ENCODE data around the gene MYG1.

The MYG1 gene

DNA sequence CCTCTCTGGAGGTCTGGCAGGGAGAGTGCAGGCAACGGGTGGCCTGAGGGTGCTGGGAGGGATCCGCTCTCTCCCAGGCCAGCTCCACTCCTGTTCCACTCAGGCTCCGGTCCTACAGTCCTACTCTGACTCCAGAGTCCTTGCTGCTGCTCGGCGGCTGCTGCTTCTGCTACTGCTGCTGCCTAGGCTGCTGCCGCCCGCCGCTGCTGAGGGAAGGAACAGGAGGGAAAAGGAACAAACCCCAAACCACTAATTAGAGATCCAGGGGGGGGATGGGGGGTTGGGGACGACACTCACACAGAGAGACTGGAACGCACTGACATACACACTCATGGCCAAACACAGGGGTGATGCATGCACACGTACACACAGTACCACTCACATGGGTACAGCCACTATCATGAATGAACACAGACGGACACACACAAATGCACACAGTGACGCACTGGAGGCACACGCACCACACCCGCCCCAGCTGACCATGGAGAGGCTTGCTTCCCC, 36.7 kb downstream of the MYG1 start, which contains the start of gene SP7:
Gene SP7 (minus strand): TSS at position 174 of the 501 bp plus-strand sequence. CDS start 708 bp downstream, outside the sequence.
- no peak within 1 kb of the TSS for H3K9ac ChIP-seq (ENCODE audit: low read depth in 1 of 2, low read length in 2 of 2)
- H3K36me3 ChIP-seq (ENCODE audit: control insufficient read depth in 2 of 2, insufficient read depth in 2 of 2, low read length in 2 of 2), result no peaks in the 10 kb centered on the region
- peaks cover 18 to 26% of the 10 kb centered on the region in 2 donors for H3K27me3 ChIP-seq (ENCODE audit: control insufficient read depth in 2 of 2, insufficient read depth in 2 of 2, low read length in 2 of 2)
- H3K4me3 ChIP-seq (ENCODE audit: low read length in 2 of 2), result no peak within 1 kb of the TSS
- no peaks in the 10 kb centered on the region for H3K9me3 ChIP-seq (ENCODE audit: control insufficient read depth in 2 of 2, low read length in 2 of 2)
- H3K4me1 ChIP-seq (ENCODE audit: control insufficient read depth in 2 of 2, insufficient read depth in 2 of 2, low read length in 2 of 2), result no peaks in the 10 kb centered on the region
- no peak within 1 kb of the TSS for H3K27ac ChIP-seq (ENCODE audit: low read depth in 2 of 2, low read length in 2 of 2)

DNA sequence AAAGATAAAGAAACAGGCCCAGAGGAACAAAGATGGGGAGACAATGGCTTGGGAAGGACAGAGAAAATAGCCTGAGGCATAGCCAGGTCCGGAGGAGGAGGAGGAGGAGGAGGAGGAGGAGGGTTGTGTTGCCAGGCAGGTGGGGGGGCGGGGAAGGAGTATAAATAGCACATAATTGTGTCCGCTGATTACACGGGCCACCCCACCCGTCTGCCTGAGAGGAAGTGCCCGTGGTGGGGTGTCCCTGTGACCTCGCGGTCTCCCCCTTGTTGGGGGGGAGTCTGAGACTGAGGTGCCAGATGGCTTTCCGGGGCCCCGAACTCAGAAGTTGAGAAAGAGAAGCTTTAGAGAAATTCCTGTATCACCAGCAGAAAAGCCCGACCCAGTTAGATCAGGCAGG, 38.5 kb downstream of the MYG1 start:
- H3K36me3 ChIP-seq (ENCODE audit: control insufficient read depth in 2 of 2, insufficient read depth in 2 of 2, low read length in 2 of 2), result no peaks in the 10 kb centered on the region

DNA sequence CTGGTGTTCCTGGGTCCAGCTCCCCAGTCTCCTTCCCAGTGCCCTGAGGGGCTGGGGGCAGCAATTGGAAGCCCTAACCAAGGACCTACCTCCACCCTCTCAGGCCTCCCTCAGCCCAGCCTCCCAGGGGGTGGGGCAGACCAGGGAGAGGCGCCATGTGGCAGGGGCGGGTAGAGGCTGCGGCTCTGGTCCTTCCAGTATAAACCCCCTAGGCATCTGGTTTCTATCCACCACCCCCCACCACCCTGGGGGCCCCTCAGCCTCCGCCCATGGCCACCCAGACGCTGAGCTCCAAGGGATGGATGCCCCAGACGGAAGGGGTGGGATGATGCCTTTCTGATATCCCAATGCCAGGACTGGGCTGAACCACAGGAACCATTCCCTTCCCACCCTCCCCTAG, 39.4 kb downstream of the MYG1 start:
- H3K27me3 ChIP-seq (ENCODE audit: control insufficient read depth in 2 of 2, insufficient read depth in 2 of 2, low read length in 2 of 2), result peaks cover 12 to 24% of the 10 kb centered on the region in 2 donors
- no peaks in the 10 kb centered on the region for H3K9me3 ChIP-seq (ENCODE audit: control insufficient read depth in 2 of 2, low read length in 2 of 2)
- no peak overlapping the region for H3K9ac ChIP-seq (ENCODE audit: low read depth in 1 of 2, low read length in 2 of 2)
- H3K36me3 ChIP-seq (ENCODE audit: control insufficient read depth in 2 of 2, insufficient read depth in 2 of 2, low read length in 2 of 2), result no peaks in the 10 kb centered on the region
- no peak overlapping the region for H3K27ac ChIP-seq (ENCODE audit: low read depth in 2 of 2, low read length in 2 of 2)
- no peaks in the 10 kb centered on the region for H3K4me1 ChIP-seq (ENCODE audit: control insufficient read depth in 2 of 2, insufficient read depth in 2 of 2, low read length in 2 of 2)
- no peak overlapping the region for H3K4me3 ChIP-seq (ENCODE audit: low read length in 2 of 2)

More for the DNA sequence above, 38.5 kb downstream of the MYG1 start:
- Histone ChIP-seq H3K9me3 (ENCODE audit: control insufficient read depth in 2 of 2, low read length in 2 of 2) (no peaks in the 10 kb centered on the region), H3K4me1 (ENCODE audit: control insufficient read depth in 2 of 2, insufficient read depth in 2 of 2, low read length in 2 of 2) (no peaks in the 10 kb centered on the region), H3K4me3 (ENCODE audit: low read length in 2 of 2) (no peak overlapping the region), H3K27ac (ENCODE audit: low read depth in 2 of 2, low read length in 2 of 2) (no peak overlapping the region), H3K9ac (ENCODE audit: low read depth in 1 of 2, low read length in 2 of 2) (no peak overlapping the region), H3K27me3 (ENCODE audit: control insufficient read depth in 2 of 2, insufficient read depth in 2 of 2, low read length in 2 of 2) (peaks cover 12 to 26% of the 10 kb centered on the region in 2 donors)

DNA sequence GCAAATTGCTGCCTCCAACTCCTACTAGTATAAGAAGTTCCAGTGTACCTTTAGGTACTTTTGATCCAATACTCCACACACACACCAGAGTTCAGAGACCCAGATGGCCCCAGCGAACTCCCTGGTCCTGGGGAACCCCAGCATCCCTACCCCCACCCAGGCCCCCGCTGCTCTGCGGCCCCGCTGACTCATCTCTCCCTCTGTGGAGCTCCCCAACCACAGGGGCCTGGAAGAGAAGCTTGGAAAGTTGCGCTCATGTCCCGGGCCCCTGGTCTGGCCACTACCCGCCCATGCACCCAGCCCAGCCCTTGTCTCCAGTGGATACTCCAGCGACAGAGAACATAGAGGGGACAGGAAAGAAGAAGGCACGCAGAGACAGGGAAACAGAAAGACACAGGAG, 40.9 kb downstream of the MYG1 start:
- Histone ChIP-seq H3K9ac (ENCODE audit: low read depth in 1 of 2, low read length in 2 of 2) (no peak overlapping the region), H3K36me3 (ENCODE audit: control insufficient read depth in 2 of 2, insufficient read depth in 2 of 2, low read length in 2 of 2) (no peaks in the 10 kb centered on the region), H3K9me3 (ENCODE audit: control insufficient read depth in 2 of 2, low read length in 2 of 2) (no peaks in the 10 kb centered on the region), H3K4me1 (ENCODE audit: control insufficient read depth in 2 of 2, insufficient read depth in 2 of 2, low read length in 2 of 2) (peaks cover 4 to 6% of the 10 kb centered on the region in 2 donors), H3K4me3 (ENCODE audit: low read length in 2 of 2) (no peak overlapping the region), H3K27me3 (ENCODE audit: control insufficient read depth in 2 of 2, insufficient read depth in 2 of 2, low read length in 2 of 2) (peaks cover 9 to 24% of the 10 kb centered on the region in 2 donors), H3K27ac (ENCODE audit: low read depth in 2 of 2, low read length in 2 of 2) (no peak overlapping the region)

DNA sequence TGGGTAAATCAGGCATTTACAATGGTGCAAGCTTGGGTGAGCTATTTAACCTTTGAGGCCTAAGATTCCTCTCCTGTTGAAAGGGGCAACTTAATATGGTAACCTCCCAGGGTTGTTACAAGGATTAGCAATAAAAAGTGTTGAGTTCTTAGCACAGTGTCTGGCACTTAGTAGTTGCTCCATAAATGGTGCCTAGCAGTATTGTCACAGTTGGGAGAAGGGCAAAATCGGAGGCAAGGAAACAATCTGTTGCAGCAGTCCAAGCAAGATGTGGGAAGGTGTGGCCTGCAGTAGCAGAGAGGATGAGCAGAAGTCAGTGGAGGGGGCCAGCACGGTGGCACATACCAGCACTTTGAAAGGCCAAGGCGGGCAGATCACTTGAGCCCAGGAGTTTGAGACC, 44.0 kb downstream of the MYG1 start:
- Histone ChIP-seq H3K27ac (ENCODE audit: low read depth in 2 of 2, low read length in 2 of 2) (no peak overlapping the region), H3K9me3 (ENCODE audit: control insufficient read depth in 2 of 2, low read length in 2 of 2) (no peaks in the 10 kb centered on the region), H3K9ac (ENCODE audit: low read depth in 1 of 2, low read length in 2 of 2) (no peak overlapping the region), H3K36me3 (ENCODE audit: control insufficient read depth in 2 of 2, insufficient read depth in 2 of 2, low read length in 2 of 2) (no peaks in the 10 kb centered on the region), H3K27me3 (ENCODE audit: control insufficient read depth in 2 of 2, insufficient read depth in 2 of 2, low read length in 2 of 2) (peaks cover 0 to 3% of the 10 kb centered on the region in 2 donors), H3K4me3 (ENCODE audit: low read length in 2 of 2) (no peak overlapping the region), H3K4me1 (ENCODE audit: control insufficient read depth in 2 of 2, insufficient read depth in 2 of 2, low read length in 2 of 2) (peaks cover 6 to 8% of the 10 kb centered on the region in 2 donors)

DNA sequence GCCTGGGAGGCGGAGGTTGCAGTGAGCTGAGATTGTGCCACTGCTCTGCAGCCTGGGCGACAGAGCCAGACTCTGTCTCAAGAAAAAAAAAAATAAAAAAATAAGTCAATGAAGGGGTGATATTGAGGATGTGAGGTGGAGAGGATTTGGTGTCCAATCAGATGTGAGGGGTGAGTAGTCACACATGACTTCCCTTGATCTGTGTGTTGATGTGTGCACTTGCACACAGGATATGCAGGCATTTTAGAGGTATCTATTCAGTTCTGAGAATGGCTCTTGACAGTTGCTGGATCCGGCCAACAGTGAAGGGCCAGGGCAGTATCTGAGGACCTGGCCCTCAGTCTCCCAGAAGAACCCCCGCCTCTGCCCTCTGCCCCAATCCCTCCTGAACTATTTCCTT, 44.5 kb downstream of the MYG1 start:
- Histone ChIP-seq H3K9ac (ENCODE audit: low read depth in 1 of 2, low read length in 2 of 2) (no peak overlapping the region), H3K9me3 (ENCODE audit: control insufficient read depth in 2 of 2, low read length in 2 of 2) (no peaks in the 10 kb centered on the region)

DNA sequence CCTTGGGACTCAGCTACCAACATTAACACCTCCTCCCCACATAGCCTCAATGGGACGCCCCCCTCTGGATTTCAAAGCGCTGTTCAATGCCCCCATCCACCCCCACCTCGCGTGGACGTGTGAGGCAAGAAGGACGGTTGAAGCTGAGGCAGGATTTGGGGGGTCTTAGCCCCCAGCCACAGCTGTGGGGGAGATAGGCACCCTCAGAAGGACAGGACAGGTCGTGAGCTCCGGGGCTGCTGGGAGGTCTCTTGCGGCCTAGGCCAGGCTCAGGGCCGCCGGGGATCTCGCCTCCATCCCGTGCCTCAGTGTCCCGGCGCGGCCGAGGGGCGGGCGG, 45.0 kb downstream of the MYG1 start:
- peak overlapping the region; percentile 42 to 56 for H3K4me3 ChIP-seq (ENCODE audit: low read length in 2 of 2)
- no peak overlapping the region for H3K27ac ChIP-seq (ENCODE audit: low read depth in 2 of 2, low read length in 2 of 2)
- no peaks in the 10 kb centered on the region for H3K36me3 ChIP-seq (ENCODE audit: control insufficient read depth in 2 of 2, insufficient read depth in 2 of 2, low read length in 2 of 2)
- H3K9ac ChIP-seq (ENCODE audit: low read depth in 1 of 2, low read length in 2 of 2), result peak overlapping the region in 1 of 2 donors; percentile 47
- H3K4me1 ChIP-seq (ENCODE audit: control insufficient read depth in 2 of 2, insufficient read depth in 2 of 2, low read length in 2 of 2), result peaks cover 6 to 8% of the 10 kb centered on the region in 2 donors
- no peaks in the 10 kb centered on the region for H3K9me3 ChIP-seq (ENCODE audit: control insufficient read depth in 2 of 2, low read length in 2 of 2)
- H3K27me3 ChIP-seq (ENCODE audit: control insufficient read depth in 2 of 2, insufficient read depth in 2 of 2, low read length in 2 of 2), result no peaks in the 10 kb centered on the region

More for the DNA sequence above, 44.5 kb downstream of the MYG1 start:
- H3K27ac ChIP-seq (ENCODE audit: low read depth in 2 of 2, low read length in 2 of 2), result no peak overlapping the region
- H3K36me3 ChIP-seq (ENCODE audit: control insufficient read depth in 2 of 2, insufficient read depth in 2 of 2, low read length in 2 of 2), result no peaks in the 10 kb centered on the region
- H3K4me3 ChIP-seq (ENCODE audit: low read length in 2 of 2), result no peak overlapping the region
- H3K4me1 ChIP-seq (ENCODE audit: control insufficient read depth in 2 of 2, insufficient read depth in 2 of 2, low read length in 2 of 2), result peaks cover 6 to 8% of the 10 kb centered on the region in 2 donors
- no peaks in the 10 kb centered on the region for H3K27me3 ChIP-seq (ENCODE audit: control insufficient read depth in 2 of 2, insufficient read depth in 2 of 2, low read length in 2 of 2)

DNA sequence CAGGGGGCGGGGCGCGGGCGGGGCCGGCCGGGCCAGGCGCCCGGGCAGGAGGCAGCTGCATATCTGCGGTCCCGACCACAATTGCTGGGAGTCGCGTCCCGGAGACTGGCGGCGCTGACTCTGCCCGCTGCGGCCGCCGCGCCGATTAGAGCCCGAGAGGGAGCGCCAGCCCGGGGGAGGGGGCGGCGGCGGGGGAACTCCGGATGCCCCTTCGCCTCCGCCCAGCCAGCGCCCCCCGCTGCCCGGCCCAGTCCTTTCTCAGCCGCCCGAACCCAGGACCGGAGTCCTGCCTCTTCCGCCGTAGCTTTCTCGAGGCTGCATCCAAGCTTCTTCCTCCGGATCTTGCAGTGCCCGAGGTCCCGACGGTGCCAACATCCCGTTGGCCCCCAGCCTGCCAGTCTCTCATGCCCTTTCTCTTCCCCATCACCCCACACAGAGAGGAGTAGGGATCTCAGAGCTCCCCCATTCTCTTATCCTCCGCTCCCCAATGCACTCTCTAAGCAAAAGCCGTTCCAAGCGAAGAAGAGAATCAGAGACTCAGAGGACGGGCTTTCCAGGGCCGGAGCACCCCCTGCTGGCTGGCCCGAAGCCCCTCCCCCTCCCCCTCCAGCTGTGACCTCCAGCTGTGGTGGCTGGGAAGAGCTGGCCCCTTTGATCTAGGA, 45.5 kb downstream of the MYG1 start:
- Histone ChIP-seq H3K4me1 (ENCODE audit: control insufficient read depth in 2 of 2, insufficient read depth in 2 of 2, low read length in 2 of 2) (peaks cover 6 to 8% of the 10 kb centered on the region in 2 donors), H3K36me3 (ENCODE audit: control insufficient read depth in 2 of 2, insufficient read depth in 2 of 2, low read length in 2 of 2) (no peaks in the 10 kb centered on the region), H3K27ac (ENCODE audit: low read depth in 2 of 2, low read length in 2 of 2) (peak overlapping the region; percentile 45 to 52), H3K27me3 (ENCODE audit: control insufficient read depth in 2 of 2, insufficient read depth in 2 of 2, low read length in 2 of 2) (no peaks in the 10 kb centered on the region), H3K4me3 (ENCODE audit: low read length in 2 of 2) (peak overlapping the region; percentile 59 to 78), H3K9me3 (ENCODE audit: control insufficient read depth in 2 of 2, low read length in 2 of 2) (no peaks in the 10 kb centered on the region), H3K9ac (ENCODE audit: low read depth in 1 of 2, low read length in 2 of 2) (peak overlapping the region; percentile 57 to 61)

DNA sequence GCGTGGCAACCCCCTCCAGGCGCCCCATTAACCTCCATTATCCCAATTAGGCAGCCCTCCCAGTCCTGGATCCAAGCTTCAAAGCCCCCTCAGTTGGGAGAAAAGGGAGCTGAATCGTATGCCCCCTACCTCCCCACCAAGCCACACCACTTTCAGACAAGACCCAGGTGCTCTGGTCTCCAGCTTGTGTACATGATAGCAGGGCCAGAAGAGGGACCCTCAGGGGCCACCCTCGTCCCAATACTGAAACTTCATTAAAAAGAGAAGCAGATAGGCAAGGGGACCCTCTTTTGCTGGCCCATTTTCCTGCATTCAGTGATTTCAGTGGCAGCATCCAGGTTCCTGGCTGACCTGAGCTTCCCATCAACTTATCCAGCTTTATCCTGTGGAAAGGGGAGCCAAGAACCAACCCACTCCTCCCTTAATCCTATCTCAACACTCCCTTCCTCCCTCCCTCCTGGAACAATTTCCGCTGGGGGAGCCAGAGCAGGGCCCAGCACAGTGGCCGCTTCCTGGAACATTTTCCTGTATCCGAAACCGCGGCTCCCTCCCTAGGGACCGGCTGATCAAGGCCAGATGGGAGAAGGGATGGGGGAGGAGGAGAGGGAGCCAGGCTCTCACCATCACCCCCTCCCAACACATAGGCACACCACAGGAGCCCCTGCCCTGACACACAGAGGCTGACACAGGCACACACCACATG, 46.1 kb downstream of the MYG1 start:
- H3K4me3 ChIP-seq (ENCODE audit: low read length in 2 of 2), result peak overlapping the region in 1 of 2 donors; percentile 78
- H3K36me3 ChIP-seq (ENCODE audit: control insufficient read depth in 2 of 2, insufficient read depth in 2 of 2, low read length in 2 of 2), result no peaks in the 10 kb centered on the region
- peaks cover 6 to 8% of the 10 kb centered on the region in 2 donors for H3K4me1 ChIP-seq (ENCODE audit: control insufficient read depth in 2 of 2, insufficient read depth in 2 of 2, low read length in 2 of 2)
- no peaks in the 10 kb centered on the region for H3K27me3 ChIP-seq (ENCODE audit: control insufficient read depth in 2 of 2, insufficient read depth in 2 of 2, low read length in 2 of 2)
- peak overlapping the region in 1 of 2 donors; percentile 52 for H3K27ac ChIP-seq (ENCODE audit: low read depth in 2 of 2, low read length in 2 of 2)
- peak overlapping the region in 1 of 2 donors; percentile 57 for H3K9ac ChIP-seq (ENCODE audit: low read depth in 1 of 2, low read length in 2 of 2)
- no peaks in the 10 kb centered on the region for H3K9me3 ChIP-seq (ENCODE audit: control insufficient read depth in 2 of 2, low read length in 2 of 2)

DNA sequence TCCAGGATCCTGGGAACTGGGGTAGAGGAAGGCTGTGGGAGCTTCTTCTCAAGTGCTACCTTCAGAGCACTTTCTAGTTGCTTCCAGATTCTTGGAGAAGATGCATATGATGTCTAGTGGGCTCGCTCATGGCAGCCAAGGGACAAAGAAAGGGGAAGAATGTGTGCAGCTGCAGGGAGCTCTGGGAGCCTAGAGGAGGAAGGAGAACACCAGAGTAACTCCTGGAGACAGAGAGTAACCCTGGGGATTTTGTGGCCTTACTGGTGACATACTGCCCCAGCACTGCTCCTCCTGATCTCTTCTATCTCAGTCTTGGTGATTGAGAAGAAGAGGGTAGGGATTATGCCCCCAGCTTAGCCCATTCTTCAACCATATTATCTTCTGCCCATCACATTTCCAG, 47.0 kb downstream of the MYG1 start:
- H3K4me3 ChIP-seq (ENCODE audit: low read length in 2 of 2), result no peak overlapping the region
- H3K27ac ChIP-seq (ENCODE audit: low read depth in 2 of 2, low read length in 2 of 2), result no peak overlapping the region
- H3K27me3 ChIP-seq (ENCODE audit: control insufficient read depth in 2 of 2, insufficient read depth in 2 of 2, low read length in 2 of 2), result no peaks in the 10 kb centered on the region
- H3K4me1 ChIP-seq (ENCODE audit: control insufficient read depth in 2 of 2, insufficient read depth in 2 of 2, low read length in 2 of 2), result peaks cover 6 to 8% of the 10 kb centered on the region in 2 donors
- H3K9ac ChIP-seq (ENCODE audit: low read depth in 1 of 2, low read length in 2 of 2), result no peak overlapping the region
- H3K36me3 ChIP-seq (ENCODE audit: control insufficient read depth in 2 of 2, insufficient read depth in 2 of 2, low read length in 2 of 2), result no peaks in the 10 kb centered on the region
- H3K9me3 ChIP-seq (ENCODE audit: control insufficient read depth in 2 of 2, low read length in 2 of 2), result no peaks in the 10 kb centered on the region

All from mucosa of rectum (tissue), 2 donors.